ENCODE measurements around the gene DST.

DNA sequence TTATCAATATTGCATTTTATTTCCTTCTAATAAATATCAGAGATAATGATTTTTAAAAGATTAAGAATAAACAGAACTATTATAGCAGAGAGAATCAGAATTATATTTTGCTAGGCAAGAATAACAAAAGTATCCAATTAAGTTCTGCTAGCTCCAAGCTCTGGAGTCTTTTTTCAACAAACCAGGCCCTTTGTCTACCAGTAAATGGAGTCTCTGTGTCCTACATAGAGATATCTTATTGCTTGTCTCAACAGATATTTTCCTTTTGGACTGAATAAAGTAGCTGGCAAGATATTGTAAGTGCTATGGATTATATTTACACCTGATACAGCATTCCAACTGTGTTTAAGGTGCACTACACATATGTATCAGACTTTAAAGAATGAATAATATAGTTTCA lies 107.1 kb downstream of the DST start:
- TF ChIP-seq, protein P1, sequence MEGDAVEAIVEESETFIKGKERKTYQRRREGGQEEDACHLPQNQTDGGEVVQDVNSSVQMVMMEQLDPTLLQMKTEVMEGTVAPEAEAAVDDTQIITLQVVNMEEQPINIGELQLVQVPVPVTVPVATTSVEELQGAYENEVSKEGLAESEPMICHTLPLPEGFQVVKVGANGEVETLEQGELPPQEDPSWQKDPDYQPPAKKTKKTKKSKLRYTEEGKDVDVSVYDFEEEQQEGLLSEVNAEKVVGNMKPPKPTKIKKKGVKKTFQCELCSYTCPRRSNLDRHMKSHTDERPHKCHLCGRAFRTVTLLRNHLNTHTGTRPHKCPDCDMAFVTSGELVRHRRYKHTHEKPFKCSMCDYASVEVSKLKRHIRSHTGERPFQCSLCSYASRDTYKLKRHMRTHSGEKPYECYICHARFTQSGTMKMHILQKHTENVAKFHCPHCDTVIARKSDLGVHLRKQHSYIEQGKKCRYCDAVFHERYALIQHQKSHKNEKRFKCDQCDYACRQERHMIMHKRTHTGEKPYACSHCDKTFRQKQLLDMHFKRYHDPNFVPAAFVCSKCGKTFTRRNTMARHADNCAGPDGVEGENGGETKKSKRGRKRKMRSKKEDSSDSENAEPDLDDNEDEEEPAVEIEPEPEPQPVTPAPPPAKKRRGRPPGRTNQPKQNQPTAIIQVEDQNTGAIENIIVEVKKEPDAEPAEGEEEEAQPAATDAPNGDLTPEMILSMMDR (IDR thresholded peaks at IDR 0.05): no peak
- TF ChIP-seq POLR2AphosphoS5 (IDR thresholded peaks at IDR 0.05) (no peak), POLR2A (IDR thresholded peaks at IDR 0.05) (no peak), EP300 (IDR thresholded peaks at IDR 0.05) (no peak)
